ENCODE measurements around the gene INHBE.

The INHBE gene

DNA sequence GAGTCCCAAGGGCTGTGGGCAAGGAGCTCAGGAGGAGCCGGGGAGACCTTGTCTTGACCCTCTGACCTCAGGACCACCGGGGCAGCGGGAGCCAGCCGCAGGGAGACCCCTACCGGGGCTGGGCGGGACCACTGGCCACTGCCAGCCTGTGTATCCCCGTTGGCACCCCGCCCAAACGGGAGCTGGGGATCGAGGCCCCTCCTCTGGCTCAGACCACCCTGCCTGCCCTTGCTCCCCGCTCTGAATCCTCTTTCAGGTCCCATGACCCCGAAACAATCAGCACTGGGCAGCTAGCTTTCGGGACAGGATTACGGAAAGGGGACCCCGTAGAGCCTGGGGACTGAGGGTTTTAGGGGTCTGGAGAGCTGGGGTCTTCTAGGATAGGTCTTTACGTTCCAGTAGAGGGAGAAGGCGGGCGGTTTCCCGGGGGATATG, 5.8 kb downstream of the INHBE start:
- peak in 3 of 56 donors; percentile 16 to 47 (median 20) for DNase-seq

DNA sequence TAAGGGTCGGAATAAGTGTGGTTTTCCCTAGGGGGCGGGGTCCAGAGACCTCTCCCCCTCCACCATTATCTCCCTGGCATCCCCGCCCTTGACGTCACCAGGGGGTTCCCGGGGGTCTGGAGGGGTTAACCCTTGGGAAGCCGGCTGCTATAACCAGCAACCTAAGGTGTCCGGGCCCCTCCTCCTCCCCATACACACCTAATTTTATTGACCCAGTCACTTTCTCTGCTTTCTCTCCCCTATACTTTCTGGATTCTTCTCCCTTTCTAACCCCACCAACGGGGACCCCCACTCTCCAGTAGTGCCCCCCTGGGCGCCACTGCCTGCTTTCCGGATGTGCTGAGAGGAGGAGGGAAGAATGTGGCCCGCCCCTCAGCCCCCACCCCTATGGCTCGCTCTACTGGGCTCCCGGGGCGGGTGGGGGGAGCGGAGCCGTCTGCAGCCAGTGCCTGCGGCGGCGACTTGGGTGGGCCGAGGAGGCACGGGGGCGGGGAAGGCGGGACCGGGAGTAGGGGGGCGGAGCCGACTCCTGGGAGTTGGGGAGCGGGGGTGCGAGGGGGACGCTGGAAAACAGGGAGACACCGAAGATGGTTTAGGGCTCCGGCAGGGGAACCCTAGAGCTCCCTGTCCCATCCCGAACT, 6.3 kb downstream of the INHBE start:
- peak in 31 of 56 donors; percentile 2 to 67 (median 29) for DNase-seq

DNA sequence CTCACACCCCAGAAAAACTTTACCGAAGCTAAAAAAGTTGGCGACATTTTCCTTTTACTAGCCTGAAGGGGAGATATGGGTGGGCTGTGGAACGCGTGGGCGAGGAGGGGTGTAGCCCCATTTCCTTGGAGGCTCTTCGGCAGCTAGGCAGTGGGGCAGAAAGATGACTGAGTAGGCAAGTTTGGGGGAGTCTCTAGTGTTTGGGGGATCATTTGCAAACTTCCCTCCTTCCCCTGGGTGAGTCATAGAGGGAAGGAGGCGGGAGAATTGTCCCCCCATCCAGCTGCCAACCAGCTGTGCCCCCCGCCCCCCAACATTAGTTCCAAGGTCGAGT, 6.8 kb downstream of the INHBE start:
- no peak for DNase-seq

DNA sequence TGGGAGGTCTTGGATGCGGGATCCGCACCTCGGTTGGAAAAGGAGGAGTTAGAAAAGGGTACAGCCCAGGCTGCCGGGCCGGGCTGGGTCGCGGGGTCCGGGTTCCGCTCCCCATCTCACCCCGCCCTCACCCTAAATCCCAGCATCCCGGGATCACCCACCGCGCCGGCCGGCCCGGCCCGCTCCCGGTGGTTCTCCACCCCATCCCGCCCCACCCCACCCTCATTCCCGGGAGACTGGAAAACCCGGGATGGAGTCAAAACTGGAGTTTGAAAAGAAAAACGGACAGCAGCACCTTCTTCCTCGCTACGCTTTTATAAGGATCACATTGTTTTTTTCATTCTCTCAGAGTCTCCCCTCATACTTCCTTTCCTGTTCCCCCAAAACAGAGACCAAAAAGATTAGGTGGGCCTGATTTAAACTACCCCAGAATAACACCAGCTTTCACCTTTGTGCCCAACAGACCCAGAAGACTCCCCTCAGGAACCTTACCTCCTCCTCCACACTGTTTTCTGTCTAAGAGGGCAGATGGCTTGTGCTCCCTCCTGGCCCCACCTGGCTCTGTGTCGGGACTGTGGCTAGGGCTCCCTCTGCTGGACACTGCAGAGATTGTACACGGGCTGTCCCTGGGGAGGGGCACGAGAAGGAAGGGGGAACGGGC, 7.3 kb downstream of the INHBE start:
- DNase-seq, result peak in 52 of 56 donors; percentile 8 to 83 (median 58)

DNA sequence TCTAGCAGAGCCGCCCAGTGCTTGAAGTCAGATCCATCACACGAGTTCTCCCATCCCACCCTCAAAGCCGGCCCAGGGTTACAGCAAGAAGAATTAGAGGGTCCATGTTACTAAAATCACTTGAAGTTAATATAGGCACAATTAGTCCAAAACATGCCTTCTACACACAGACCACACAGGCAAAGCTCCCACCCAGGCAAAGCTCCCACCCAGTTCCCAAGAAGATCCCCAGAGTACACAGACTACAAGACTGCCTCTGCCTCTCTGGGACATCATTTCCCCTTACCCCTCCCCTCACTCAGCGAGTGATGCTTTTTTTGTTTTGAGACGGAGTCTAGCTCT, 7.8 kb downstream of the INHBE start:
- DNase-seq, result no peak

DNA sequence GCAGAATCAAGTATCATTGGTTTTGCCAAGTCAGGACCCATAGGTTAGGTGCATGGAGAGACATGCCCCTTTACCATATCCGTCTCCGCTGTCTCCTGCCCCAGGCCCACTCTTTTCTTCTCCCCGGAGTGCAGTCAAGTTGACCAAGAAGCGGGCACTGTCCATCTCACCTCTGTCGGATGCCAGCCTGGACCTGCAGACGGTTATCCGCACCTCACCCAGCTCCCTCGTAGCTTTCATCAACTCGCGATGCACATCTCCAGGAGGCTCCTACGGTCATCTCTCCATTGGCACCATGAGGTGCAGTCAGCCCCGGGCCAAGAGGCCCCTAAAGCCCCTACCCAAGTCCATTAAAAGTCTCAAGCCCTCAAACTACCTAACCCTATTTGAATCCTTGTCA, 9.5 kb downstream of the INHBE start:
- no peak for DNase-seq

DNA sequence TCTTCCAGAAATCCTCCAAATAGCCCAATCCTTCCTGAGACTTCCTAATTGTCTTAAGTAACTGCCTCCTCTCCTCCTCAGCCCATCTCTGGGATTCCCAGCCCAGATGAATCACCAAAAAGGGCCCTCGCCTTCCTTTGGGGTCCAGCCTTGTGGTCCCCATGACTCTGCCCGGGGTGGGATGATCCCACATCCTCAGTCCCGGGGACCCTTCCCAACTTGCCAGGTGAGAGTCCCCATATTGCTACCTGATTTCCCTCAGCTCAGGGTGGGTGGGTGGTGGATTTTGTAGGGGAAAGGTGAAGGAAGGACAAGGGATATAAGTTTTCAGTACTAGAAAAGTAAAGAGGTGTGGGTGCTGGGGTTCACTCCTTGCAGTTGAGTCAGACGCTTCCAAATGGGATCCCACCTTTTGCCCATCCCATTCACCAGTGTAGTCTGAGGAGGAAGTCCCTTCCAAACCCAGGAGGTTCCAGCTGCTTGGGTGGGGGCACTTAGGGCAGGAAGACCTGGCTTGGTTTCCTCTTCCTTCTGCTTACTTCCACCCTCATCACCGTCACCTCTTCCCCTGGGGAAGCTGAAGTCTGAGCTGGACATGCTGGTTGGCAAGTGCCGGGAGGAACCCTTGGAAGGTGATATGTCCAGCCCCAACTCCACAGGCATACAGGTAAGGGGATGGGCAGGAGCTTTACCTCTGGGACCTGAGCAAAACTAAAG, 10.1 kb downstream of the INHBE start:
- DNase-seq, result no peak

DNA sequence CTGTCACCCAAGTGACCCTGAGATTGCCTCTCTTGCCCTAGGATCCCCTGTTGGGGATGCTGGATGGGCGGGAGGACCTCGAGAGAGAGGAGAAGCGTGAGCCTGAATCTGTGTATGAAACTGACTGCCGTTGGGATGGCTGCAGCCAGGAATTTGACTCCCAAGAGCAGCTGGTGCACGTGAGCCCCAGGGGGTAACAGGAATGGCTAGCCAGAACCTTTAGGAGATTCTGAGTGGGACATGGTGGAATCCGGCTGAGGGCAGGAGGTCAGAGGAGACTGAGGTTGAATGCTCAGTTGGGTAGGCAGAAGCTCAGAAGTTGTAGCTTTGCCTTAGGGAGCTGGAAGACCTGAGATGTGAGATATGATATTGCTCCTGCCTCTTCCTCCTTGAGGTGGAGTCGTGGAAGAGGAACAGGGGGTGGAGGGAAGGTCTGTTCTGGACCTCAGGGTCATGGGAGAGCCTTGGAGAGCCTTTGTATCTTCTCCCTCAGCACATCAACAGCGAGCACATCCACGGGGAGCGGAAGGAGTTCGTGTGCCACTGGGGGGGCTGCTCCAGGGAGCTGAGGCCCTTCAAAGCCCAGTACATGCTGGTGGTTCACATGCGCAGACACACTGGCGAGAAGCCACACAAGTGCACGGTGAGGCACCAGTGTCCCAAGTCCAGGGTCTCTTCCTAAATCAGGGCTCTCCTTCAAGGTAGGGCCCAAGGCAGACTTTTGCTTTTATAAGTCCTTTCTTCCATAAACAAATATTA, 10.8 kb downstream of the INHBE start:
- DNase-seq, result no peak

DNA sequence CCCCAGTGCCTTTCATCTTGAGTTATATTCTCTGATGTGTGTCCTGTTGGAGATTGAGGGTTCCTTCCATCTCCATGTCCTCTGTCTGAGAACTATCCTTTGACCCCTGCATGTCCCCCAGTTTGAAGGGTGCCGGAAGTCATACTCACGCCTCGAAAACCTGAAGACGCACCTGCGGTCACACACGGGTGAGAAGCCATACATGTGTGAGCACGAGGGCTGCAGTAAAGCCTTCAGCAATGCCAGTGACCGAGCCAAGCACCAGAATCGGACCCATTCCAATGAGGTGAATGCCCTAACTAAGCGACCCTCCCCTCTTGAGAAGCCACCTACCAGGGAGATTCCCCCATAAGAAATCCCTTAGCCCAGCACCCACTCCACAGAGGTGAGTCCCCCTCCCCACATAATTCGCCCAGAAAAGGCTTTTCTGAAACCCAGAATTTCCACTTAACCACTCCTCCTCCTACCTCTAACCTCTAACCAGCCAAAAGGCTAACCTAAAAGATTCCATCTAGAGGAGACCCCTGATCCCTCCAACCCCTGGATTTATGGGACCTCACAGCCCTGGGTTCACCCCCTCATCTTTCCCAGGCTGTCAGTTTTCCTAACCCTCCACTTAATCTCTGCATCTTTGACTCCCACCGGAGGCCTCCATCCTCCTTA, 12.2 kb downstream of the INHBE start:
- DNase-seq, result no peak

DNA sequence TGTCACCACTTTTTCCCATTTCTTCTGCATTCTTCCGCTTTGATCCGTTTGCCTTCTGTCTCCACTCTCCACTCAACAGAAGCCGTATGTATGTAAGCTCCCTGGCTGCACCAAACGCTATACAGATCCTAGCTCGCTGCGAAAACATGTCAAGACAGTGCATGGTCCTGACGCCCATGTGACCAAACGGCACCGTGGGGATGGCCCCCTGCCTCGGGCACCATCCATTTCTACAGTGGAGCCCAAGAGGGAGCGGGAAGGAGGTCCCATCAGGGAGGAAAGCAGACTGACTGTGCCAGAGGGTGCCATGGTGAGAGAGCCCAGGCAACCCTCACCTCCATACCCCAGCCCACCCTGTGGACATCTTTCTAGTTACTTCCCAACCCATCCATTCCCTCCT, 12.8 kb downstream of the INHBE start:
- DNase-seq, result no peak

DNA sequence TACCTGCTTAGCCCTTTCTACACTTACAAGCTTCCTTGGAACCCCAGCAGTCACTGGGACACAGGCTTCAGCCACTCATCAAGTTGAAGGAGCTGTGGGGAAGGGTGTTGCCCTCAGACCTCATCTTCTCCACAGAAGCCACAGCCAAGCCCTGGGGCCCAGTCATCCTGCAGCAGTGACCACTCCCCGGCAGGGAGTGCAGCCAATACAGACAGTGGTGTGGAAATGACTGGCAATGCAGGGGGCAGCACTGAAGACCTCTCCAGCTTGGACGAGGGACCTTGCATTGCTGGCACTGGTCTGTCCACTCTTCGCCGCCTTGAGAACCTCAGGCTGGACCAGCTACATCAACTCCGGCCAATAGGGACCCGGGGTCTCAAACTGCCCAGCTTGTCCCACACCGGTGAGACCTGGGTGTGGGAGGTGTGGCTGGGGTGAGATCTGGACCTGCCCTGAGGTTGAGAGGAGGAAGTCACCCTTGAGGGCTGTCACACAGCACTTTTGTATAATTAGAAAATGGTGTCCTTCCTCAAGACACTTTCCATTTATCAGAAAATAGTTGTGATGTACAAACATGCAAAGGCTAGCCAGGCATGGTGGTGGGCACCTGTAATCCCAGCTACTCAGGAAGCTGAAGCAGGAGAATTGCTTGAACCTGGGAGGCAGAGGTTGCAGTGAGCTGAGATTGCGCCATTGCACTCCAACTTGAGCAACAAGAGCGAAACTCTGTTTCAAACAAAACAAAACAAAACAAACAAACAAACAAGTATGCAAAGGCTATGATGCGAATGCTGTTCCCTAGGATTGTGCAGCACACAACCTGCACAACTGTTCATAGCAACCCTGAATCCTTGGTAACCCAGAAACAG, 14.4 kb downstream of the INHBE start:
- DNase-seq, result no peak

DNA sequence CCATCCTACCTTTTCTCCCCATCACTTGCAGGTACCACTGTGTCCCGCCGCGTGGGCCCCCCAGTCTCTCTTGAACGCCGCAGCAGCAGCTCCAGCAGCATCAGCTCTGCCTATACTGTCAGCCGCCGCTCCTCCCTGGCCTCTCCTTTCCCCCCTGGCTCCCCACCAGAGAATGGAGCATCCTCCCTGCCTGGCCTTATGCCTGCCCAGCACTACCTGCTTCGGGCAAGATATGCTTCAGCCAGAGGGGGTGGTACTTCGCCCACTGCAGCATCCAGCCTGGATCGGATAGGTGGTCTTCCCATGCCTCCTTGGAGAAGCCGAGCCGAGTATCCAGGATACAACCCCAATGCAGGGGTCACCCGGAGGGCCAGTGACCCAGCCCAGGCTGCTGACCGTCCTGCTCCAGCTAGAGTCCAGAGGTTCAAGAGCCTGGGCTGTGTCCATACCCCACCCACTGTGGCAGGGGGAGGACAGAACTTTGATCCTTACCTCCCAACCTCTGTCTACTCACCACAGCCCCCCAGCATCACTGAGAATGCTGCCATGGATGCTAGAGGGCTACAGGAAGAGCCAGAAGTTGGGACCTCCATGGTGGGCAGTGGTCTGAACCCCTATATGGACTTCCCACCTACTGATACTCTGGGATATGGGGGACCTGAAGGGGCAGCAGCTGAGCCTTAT, 15.3 kb downstream of the INHBE start:
- DNase-seq, result no peak

DNA sequence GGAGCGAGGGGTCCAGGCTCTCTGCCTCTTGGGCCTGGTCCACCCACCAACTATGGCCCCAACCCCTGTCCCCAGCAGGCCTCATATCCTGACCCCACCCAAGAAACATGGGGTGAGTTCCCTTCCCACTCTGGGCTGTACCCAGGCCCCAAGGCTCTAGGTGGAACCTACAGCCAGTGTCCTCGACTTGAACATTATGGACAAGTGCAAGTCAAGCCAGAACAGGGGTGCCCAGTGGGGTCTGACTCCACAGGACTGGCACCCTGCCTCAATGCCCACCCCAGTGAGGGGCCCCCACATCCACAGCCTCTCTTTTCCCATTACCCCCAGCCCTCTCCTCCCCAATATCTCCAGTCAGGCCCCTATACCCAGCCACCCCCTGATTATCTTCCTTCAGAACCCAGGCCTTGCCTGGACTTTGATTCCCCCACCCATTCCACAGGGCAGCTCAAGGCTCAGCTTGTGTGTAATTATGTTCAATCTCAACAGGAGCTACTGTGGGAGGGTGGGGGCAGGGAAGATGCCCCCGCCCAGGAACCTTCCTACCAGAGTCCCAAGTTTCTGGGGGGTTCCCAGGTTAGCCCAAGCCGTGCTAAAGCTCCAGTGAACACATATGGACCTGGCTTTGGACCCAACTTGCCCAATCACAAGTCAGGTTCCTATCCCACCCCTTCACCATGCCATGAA, 16.0 kb downstream of the INHBE start:
- no peak for DNase-seq

DNA sequence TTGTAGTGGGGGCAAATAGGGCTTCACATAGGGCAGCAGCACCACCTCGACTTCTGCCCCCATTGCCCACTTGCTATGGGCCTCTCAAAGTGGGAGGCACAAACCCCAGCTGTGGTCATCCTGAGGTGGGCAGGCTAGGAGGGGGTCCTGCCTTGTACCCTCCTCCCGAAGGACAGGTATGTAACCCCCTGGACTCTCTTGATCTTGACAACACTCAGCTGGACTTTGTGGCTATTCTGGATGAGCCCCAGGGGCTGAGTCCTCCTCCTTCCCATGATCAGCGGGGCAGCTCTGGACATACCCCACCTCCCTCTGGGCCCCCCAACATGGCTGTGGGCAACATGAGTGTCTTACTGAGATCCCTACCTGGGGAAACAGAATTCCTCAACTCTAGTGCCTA, 16.6 kb downstream of the INHBE start:
- DNase-seq, result no peak

DNA sequence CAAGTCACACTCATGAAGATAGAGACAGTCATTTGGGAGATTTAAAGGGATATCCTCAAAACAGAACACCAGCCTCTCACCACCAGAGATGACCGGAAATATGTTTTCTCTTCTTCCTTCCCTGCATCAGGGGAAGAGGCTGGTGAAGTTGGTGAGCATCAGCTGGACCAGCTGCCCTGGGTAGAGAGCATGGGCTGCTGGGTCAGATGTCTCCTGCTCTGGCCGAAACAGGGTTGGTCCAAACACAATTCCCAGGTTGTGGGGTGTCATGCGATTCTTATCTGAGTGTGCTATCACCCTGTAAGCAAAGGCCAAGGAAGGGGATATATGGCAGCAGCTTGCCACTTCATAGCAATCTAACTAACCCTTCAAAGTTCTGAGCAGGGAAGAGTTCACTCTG, 17.3 kb downstream of the INHBE start:
- no peak for DNase-seq

DNA sequence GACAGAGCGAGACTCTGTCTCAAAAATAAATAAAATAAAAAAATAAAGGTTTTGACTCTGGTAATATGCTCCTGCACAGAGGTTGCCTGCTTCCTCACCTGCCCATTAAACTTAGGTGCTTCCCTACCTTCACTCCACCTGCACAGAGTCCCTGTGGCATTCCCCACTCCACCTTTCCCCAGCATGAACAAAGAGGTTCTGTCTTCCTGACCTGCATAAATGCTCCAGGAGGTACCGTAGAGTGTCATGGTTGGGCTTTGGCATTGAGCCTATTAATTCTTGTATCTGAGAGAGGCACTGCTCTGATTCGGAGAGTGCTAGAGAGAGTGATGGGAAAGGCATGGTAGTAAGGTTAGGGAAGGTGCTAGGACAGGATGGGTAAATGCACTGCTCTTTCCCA, 18.3 kb downstream of the INHBE start:
- DNase-seq, result no peak

DNA sequence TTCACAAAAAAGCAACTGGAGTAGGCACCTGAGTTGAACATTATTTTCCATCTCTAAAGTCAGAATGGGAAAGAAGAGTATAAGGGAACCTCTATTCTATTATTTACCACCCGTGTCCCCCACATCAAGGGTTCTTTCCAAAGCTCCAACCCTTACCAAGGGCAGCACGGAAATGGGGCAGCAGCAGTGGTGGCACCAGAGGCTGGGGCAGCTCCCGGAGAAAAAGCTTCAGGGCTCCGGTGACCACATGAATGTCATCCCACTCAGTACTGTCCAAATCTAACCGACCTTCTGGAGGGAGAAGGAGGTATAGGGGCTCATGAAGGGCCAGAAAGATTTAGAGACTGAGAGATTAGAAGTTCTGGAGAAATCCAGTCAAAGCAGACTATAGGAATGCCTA, 18.8 kb downstream of the INHBE start:
- no peak for DNase-seq

DNA sequence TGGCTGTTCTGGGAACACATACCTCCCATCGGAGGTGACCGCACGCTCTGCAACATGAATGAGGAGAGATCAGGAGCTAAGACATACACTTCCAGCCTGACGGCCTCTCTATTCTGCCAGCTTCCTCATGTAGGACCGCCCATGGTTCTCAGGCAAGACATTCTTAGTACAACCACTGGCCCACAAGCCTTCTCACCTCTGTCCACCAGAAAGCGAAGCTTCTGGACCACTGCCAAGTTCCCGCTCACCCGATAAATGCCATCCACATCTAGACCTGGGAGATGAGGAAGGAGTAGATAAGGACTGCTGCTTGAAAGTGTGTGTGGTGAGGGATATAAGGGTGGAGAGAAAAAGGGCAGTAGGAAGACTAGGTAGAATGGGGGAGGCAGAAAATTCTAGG, 19.3 kb downstream of the INHBE start:
- DNase-seq, result no peak

DNA sequence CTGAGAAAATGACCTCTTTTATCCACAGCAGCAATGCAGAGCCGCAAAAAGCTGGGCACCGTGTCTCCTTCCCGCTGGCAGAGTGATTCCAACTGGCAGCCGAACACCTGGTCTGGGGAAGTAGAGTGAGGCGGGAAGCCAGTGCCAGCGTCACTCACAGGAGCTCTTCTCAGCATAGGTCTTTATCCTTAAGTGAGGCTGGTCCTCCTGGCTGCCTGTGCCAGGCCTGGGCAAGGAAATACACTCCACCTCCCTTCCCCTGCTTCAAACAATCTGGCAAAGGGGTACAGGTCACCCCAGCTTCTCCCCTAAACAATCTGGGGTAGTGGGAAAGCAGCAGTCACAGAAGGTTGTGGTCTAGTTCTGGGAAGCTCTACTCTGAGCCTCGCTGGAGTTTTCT, 19.8 kb downstream of the INHBE start:
- no peak for DNase-seq
